Stimulated activated CD4-positive, alpha-beta T cell treated with anti-CD3 and anti-CD28 coated beads, Interleukin-12 subunit alpha, Interleukin-12 subunit beta, amount 100 ng/mL, for 48 hours (primary cell): ENCODE results near the gene SP8.

Experiments
- DNase-seq, 3 donors: peaks; one replicate each; pipeline ENCODE4 v3.0.0-alpha.2; 2020; ENCODE audit warnings: low read depth in 2 of 3, low spot score in 1 of 3

Gene SP8

GRCh38 chr7:20776214-20776911 is 10.3 kb downstream of the SP8 start:
- no peak for DNase-seq

DNA sequence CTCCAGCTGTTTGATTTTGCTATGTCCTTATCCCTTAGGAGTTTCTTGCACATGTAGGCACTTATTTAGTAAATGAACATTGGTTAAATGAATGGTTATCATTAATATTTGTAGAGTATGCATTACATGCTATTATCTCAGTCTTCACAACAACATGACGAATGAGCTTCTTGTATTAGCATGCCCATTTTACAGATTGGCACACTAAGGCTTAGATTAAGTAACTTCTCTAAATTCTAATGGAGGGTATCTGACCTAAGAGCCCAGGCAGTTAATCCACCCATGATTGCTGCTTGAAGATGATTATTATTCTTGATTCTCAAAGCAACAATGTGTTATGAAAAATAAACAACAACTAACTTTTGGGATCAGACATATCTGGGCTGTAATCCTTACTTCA is 32.7 kb downstream of the SP8 start:
- no peak for DNase-seq

GRCh38 chr7:20749906-20750305 is 36.8 kb downstream of the SP8 start:
- no peak for DNase-seq

GRCh38 chr7:20748853-20749252 is 37.8 kb downstream of the SP8 start:
- no peak for DNase-seq

GRCh38 chr7:20747001-20747400 is 39.7 kb downstream of the SP8 start:
- DNase-seq, result no peak

- no peak for DNase-seq
These were observed 41.0 kb downstream of the SP8 start for GRCh38 chr7:20745702-20746101.

GRCh38 chr7:20744954-20745446 is 41.7 kb downstream of the SP8 start:
- DNase-seq, result no peak

DNA sequence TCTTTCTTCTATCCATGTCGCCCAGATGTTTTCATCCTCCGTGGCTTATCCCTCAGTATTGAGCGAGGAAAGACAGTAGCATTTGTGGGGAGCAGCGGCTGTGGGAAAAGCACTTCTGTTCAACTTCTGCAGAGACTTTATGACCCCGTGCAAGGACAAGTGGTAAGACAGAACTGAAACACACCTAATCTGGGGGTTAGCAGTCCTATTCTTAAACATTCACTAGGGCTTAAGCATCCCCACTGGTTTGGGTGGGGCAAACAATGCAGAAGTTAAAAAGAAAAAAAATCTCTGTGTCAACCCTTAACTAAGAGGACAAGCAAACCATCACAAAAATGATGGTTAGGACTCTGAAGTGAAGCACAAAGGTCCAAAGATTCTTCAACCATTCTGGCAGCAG is 43.8 kb downstream of the SP8 start:
- no peak for DNase-seq

GRCh38 chr7:20741801-20742200 is 44.9 kb downstream of the SP8 start:
- DNase-seq, result no peak

DNA sequence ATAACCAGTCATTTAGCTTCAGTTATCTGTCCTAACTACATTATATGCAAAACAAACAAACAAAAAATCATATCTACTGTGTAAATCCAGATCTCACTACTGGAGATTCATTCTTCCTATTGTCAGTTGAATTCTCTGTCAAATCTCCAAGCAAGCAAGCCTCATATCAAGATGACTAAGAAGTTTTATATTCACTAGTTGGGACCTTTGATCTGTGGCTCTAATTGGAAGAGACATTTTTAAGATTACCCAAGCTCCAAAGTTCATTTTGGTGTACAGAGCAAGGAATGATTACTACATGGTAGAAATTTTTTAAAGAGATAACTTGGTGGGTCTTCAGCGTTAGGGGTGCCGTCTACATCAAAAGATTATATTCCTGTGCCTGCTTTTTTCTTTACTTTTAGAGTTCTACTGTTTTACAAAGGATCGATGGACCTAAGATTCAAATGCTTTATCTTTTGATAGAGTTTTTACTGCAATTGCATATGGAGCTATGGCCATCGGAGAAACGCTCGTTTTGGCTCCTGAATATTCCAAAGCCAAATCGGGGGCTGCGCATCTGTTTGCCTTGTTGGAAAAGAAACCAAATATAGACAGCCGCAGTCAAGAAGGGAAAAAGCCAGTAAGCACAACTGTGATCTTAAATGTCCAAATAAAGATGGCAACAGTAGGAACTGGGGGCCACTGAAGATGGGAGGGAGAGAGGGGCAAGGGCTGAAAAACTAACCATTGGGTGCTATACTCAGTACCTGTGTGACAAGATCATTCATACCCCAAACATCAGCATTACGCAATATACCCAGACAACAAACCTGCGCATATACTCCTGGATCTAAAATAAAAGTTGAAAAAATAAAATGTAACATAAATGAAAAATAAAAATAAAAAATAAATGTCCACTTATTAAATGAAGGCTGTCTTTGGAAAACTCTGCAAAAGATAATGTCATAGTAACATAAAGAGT is 47.9 kb downstream of the SP8 start:
- DNase-seq, result no peak

DNA sequence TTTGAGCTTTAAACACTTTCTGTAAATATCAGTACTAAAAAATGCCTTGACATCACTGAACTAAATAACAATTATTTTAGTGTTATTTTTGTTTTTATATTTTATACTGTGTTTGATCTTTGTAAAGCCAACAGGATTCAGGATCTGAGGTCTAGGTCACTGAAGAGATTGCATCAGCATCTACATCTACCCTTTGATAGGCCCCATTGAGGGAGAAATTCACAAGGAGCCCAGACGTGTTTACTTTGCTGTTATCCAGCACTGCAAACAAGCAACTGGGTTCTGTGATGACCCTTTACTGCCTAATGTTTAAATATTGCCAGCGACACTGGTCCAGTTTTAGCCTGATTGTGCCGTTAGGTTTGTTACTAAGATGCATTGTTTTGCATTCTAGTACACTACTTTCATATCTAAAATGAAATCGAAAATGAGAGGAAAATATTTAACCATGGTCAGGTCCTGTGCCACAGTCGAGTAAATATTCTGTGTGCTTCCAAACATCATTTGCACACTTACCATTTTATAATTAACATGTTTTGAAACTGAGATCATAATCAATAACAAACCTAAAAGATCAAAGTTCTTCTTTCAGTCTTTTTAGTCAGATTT is 48.7 kb downstream of the SP8 start:
- DNase-seq, result no peak

- DNase-seq, result no peak
These were observed 51.2 kb downstream of the SP8 start for GRCh38 chr7:20735346-20736065.
